Right atrium auricular region (tissue), 2 donors: ENCODE data around the gene EEA1. TPM values are rescaled to one million over a fixed set of nuclear protein-coding genes. Genes with fewer than 3 reads are reported as not detected.

ENCODE experiments used
- total RNA-seq, 2 donors: library from RNA; depleted of rRNA; stranded (reverse); fragments of >200 nt; gene quantifications; one replicate each; pipeline ENCODE4 v1.1.0, GENCODE V29; 2016

Gene EEA1
- total RNA-seq, 2 donors from 2014 or later: 15.3 to 16.2 TPM

Other genes with a start within 250 kb of the EEA1 start
- gene PLEKHG7, start 226.3 kb downstream of the EEA1 start, total RNA-seq: not detected